NK-92 treated with Interleukin-12 subunit alpha and Interleukin-12 subunit beta, amount 100 ng/mL, for 24 hours (cell line): Measurements from ENCODE around the gene PRKCE.
"Not testable (repeated sequence)": the region's sequence is repeated elsewhere in the genome, so short reads cannot be mapped to it uniquely, and the experiment has no call there.

ENCODE experiments used
- DNase-seq: peaks from one replicate; lab custom pipeline; 2025; lab: John Stamatoyannopoulos, UW

PRKCE gene

DNA sequence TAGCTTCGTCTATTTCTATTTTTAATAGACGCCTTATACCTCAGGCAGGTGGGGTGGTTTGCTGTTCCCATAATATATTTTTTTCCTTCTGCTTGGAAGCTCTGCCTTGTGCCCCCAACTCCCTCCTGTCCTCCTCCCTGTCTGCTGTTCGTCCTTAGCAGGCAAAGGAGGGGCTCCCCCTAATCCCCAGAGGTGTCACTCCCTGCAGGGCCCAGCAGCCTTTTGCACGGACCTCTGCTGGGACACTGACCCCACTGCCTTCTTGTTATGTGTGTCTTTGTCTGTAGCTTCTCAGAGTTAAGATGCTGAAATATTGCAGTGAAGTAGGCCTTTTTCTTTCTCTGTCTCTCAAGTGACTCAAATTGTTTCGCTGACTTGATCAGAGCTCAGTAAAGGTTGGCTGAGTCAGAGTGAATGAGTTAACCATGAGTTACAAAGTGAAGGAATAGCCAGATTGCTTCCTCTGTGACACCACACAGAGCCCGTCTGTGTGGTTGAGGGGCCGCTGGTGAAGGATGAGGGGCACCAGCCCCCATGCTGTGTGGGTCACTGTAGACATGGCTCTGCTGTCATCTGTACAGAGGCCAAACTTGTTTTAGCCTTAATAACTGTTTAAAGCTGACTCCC, 47.7 kb downstream of the PRKCE start:
- DNase-seq = no peak

DNA sequence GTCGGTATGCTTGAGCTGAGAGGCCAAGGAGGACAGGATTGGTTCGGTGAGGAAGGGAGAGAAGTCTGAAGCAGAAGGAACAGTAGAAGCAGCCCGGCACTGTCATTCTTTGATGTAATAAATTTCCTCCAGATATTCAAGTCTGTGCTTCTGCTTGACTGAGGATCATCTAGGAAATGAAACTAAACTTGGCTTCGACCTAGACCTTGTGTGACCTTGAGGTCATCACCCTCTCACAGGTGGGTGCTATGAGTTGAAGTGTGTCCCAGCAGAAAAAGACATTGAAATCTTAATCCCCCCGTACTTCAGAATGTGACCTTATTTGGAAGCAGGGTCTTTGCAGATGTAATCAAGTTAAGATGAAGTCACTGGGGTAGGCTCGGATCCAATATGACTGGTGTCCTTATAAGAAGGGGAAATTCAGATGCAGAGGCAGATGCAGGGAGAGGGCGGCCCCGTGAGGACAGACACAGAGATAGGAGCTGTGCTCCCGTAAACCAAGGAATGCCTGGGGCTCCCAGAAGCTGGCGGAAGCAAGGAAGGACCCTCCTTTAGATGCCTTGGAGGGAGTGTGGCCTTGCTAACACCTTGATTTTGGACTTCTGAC, 49.0 kb downstream of the PRKCE start:
- no peak for DNase-seq

DNA sequence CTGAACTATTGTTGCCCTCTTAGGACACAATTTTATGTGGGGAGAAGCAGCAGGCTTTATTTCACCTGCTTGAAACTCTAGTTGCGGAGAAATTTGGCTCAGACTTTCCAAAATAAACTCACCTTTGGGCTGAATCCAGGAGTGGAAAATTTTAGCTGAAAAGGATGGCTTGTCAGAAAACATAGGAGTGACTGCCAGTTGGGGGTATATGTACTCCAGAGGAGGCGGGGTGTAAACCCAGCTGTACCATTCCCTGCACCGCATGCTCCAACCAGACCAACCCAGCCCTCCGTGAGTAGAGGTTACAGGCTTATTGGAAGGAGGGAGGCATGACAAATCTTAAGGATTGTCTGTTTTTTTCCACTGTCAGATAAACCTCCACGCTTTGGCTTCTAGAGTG, 53.8 kb downstream of the PRKCE start:
- no peak for DNase-seq

DNA sequence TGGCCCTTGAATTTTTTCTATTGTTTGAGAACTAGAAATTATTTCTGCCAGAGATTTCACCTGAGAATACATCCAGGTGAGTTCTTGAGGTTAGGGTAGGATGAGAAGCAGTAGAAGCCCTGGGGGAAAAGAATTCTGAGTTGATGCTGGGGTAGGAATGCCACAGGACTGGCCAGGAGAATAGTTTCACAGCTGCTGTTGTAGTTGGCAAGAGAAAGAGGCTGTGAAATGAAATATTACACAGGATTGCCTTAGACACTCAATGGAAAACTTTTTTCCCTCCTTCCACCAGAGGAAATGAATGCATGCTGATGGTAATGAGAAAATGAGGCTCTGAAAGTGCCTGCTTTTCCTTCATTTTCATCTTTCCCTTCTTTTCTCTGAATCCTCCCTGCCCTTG, 54.6 kb downstream of the PRKCE start:
- no peak for DNase-seq

DNA sequence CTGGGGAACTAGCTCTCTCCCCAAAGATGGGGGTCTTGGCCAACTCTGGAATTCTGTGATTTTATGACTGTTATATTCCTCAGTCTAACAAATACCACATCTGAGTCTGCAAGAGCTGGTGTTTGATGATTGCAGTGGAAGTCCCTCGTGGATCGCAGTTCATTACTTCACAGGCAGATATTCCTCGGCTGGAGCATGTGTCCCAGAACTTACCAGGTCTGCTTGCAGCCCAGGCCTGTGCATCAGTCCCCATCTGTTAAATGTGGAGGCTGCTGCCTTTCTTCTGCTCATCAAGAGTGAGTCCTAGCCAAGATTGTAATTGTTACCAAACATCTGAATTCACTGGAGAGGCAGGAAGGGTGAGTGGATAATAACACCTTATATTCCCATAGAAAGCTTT, 55.5 kb downstream of the PRKCE start:
- no peak for DNase-seq

DNA sequence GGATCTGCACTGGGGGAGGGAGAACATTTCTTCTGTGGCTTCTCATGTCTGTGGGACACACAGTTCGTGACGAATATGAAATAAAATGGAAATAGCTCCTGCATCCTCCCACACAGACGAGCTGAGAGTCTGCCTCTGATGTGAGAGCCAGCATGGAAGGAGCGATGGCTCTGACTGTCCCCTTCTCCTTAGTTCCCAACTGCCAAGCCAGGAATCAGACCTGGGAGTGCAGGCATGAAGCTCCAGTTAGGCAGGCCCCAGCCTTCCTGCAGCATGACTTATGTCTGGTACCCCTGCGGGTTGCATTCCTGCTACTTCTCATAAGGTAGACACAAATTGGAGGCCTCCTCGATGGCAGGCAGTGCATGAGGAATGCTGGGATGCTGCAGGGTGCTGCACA, 56.2 kb downstream of the PRKCE start:
- no peak for DNase-seq

DNA sequence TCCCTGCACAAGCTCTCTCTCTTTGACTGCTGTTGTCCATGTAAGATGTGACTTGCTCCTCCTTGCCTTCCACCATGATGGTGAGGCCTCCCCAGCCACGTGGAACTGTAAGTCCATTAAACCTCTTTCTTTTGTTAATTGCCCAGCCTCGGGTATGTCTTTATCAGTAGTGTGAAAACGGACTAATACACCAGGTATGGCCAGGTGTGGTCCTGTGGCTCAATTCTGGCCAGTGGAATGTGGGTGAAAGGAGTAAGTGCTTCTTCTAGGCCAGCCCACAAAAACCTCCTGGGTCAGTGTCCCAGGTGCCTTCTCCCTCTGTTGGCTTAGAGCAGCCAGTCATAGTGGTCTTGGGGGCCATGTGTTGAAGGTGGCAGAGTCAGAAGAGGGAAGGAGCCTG, 57.0 kb downstream of the PRKCE start:
- no peak for DNase-seq

DNA sequence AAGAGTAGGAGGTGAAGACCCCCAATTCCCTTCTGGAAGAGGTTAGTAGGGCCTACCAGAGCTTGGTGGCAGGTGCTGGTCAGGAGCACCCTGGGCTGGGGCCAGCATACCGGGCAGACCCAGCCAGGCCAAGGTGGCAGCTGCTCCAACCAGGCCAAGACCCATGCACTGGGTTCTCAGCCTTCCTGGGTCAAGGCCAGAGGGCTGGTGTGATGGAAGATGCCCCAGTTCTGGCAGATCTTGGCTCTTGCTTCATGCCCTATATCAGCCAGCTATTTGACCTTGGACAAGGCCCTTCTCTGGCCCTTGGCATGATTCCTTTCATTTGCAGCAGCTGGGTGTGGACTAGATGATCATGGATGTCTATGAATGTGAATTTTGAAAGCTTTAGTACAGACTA, 57.7 kb downstream of the PRKCE start:
- DNase-seq = no peak

DNA sequence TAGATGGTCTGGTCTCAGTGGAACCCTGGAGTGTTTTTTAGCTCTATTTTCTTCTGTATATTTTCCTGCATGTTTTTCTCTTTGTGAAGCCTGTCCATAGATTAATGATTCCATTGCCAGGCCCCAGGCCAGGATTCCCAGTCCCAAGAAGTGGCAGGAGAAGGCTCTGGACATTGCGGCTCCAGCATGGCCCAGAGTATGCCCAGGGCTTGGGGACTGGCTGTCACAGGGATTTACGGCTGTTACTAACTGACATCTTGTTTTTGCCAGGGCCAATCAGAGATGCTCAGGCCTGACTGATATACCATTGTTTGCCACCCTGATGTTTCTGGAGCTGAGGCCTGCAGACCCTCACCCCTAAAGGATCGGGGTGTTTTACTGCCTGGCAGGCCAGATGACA, 59.0 kb downstream of the PRKCE start:
- no peak for DNase-seq

DNA sequence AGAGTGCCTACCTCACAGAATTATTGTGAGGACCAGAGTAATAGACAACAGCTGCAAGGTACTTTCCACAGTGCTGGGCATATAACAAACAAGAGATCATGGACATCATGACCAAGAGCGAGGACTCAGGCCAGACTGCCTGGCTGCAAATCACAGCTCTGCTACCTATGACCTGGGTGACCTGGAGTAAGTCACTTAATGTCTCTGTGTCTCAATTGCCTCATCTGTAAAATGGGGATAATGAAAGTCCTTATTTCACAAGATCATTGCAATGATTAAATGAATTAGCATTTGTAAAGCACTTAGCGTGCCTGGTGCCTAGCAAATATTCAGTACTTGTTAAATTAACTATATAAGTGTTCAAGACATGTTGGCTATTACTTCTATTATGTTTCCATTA, 59.7 kb downstream of the PRKCE start:
- DNase-seq = no peak

DNA sequence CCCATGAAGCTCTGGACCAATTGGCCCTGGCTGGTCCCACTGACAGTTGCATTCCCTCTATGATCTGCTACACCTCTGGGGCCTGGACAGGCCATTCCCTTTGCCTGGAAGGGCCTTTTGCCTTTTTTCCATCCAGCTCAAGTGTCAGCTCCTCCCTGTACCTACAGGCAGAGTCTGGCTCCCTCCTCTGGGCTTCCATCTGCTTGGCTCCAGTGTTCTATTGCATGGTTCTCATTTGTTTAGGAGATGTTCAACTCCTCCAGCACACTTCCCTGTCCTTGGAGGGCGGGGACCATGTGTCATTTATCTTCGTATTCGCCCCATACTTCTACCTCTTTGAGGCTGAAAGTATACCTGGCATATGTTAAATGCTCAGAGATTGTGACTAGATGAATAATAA, 61.1 kb downstream of the PRKCE start:
- no peak for DNase-seq

DNA sequence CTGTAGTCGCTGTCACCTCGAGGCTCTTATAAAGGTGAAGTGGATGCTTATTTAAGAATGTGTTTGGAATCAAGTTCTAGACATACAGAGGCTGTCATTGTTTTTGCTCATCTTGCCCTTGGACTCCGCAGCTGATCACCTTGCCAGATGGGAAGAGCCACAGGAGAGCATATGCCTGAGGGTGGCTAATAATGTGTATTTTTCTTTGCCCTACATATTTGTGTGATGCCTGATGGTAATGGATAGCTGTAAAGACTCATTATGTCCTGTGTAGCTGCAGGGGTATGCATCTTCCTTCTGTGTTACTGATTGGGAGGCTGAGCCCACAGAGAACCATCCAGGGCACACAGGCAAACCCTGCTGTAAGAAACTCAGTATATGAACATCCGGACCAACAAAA, 61.7 kb downstream of the PRKCE start:
- no peak for DNase-seq

DNA sequence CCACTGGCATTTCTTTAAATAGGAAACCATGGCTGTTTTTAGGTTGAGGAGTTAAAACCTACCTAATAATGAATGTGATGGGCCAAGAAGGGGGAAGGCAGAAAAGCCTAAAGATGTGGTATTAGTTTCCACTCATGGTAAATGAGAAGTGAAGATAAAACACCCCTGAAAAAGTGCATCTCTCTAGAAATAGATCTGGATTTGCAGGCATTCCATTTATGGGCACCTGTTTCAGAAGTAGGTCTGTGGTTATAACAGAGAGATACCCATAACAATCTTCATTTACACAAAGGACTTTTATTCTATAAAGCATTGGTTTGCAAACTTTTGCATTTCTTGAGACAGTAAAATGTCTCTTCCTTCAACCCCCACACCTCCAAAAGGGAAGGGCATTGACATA, 62.1 kb downstream of the PRKCE start:
- no peak for DNase-seq

DNA sequence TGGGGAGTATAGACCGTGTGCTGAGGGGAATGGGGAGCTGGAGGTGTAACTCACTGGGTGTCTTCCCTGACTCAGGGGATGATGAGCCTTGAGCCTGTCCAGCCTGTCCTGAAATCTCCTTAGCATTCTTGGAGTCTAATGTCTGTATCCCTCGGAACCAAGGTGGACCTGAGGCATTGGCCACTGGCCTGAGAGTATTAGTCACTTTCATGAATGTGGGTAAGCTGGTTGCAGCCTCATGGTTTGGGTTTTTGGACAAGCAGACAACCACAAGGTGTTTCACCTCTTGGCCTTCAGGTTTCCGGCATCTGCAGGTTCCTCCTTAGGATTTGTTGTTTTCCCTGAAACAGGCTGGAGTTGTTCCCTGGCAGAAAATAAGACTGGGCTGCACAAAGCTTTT, 63.2 kb downstream of the PRKCE start:
- DNase-seq = no peak

DNA sequence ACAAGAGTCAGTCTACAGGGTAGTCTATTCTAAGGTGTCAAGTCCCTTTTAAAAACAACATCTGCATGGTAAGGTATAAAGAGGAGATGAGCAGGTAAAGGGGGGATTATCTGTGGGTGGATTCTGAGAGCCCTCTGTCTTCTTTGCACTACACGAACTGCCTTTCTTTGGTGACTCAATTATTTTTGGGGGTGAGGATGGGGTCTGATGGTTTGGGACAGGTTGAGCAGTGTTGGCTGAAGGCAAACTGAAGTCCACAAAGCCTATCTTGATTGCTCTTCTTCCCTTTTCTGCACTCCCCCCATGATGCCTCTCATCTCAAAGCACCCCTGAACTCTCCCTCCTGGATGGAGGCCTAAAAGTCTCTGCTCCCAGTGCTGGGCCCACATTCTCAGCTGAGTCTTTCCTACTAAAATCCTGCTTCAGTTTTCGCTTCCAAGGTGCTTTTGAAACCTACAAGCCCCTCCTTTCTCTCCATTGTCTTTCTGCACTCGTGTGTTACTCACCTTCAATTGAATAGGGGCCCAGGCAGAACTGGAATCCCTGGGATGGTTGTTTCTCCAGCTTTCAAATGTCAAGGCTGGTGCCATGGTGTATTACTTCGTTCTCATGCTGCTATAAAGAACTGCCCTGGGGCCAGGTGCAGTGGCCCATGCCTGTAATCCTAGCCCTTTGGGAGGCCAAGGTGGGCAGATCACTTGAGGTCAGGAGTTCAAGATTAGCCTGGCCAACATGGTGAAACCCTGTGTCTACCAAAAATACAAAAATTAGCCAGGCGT, 64.3 kb downstream of the PRKCE start:
- no peak for DNase-seq

DNA sequence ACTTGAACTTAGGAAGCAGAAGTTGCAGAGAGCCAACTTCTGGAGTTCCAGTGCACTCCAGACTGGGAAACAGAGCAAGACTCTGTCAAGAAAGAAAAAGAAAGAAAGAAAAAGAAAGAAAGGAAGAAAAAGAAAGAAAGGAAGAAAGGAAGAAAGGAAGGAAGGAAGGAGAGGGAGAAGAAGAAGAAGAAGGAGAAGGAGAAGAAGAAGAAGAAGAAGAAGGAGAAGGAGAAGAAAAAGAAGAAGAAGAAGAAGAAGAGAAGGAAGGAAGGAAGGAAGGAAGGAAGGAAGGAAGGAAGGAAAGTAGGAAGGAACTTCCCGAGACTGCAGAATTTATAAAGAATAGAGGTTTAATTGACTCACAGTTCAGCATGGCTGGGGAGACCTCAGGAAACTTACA, 65.0 kb downstream of the PRKCE start:
- DNase-seq = not testable (repeated sequence)

DNA sequence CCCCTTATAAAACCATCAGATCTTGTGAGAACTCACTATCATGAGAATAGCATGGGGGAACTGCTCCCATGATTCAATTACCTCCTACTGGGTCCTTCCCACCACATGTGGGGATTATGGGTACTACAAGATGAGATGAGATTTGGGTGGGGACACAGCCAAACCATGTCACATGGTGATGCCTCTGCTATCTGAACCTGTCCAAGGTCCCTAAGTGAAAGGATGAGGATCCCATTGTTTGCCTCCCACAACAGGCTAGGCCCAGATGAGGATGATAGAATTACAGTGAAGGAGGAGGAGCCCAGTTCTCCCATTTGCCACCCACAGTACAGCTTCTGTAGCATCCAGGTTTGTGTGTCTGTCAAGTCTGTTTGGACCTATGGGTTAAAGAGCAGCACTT, 65.4 kb downstream of the PRKCE start:
- no peak for DNase-seq

DNA sequence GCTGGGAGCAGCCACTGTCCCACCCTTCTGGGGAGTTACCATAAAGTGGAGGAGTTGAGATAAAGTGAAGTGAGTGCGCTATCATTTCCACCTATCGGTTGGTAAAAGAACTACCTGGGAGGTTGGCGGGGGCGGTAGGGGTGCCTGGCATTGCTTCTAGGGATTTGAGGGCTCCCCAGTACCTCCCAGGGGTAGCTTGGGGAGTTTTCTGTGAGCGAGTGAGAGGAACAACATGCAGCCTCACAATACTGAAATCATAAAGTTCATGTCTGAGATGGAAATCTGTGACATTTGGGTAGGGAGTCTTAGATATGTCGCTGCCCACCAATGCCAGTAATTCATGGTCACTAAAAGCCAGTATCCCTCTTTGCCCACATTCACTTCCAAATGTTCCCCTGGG, 68.7 kb downstream of the PRKCE start:
- DNase-seq = no peak

DNA sequence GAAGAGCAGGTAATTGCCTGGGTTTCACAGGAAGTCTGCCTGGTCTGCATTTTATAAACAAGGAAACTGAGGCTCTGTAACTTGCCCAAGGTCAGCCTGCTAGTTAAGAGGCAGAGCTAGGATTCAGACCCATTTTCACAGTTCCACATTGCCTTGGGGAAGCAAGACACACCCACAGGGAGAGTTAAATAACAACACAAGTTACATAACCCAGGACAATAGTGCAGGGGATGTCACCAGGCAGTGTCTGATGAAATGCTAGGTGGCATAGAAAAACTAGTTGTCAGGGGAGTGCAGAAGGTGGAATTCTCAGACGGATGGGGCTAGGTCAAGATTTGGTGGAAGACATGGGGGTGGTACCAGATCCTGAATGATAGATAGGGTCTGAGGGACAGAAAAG, 69.7 kb downstream of the PRKCE start:
- no peak for DNase-seq

DNA sequence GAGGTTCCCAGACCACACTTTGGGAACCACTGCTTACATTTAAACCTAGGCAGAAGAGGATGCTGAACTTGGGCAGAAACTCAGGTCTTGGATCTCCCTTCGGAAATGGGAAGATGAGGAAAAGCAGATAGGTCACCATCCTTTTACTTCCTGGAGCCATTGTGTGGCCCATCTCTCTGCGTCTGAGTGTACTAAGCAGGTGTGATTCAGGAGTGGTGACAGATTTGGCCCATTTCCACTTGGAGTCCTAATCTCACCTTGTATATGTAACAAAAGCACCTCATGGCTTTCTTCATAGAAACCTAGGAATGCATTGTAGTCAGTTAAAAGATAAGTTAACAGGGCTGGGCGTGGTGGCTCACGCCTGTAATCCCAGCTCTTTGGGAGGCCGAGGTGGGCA, 71.0 kb downstream of the PRKCE start:
- DNase-seq = no peak

DNA sequence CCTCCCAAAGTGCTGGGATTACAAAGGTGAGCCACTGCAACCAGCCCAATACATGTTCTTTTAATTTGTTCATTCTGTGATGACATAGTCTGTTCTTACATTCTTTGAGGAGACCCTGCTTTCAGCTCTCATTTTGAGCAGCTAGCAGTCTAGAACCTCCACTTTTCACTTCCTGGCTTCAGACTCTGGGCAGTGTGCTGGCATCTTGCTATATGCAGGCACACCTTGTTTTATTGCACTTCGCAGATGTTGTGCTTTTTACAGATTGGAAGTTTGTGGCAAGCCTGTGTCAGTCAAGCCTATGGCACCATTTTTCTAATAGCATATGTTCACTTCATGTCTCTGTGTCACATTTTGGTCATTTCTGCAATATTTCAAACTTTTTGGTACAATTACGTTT, 72.4 kb downstream of the PRKCE start:
- no peak for DNase-seq

DNA sequence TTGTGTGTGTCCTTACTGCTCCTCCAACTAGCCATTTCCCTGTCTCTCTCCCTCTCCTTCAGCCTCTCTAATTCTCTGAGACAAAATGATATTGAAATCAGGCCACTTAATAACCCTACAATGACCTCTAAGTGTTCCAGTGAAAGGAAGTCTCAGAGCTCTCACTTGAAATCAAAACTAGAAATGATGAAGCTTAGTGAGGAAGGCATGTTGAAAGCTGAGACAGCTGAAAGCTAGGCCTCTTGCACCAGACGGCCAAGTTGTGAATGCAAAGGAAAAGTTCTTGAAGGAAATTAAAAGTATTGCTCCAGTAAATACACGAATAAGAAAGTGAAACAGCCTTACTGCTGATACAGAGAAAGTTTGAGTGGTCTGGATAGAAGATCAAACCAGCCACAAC, 72.9 kb downstream of the PRKCE start:
- DNase-seq = no peak

DNA sequence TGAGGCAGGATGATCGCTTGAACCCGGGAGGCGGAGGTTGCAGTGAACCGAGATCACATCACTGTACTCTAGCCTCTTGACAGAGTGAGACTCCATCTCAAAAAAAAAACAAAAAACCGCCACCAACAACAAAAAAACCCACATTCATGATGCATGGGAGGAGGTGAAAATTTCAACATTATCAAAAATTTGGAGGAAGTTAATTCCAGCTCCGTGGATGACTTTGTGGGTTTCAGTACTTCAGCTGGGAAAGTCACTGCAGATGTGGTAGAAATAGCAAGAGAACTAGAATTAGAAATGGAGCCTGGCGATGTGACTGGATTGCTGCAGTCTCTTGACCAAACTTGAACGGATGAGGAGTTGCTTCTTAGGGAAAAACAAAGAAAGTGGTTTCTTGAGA, 74.3 kb downstream of the PRKCE start:
- no peak for DNase-seq

DNA sequence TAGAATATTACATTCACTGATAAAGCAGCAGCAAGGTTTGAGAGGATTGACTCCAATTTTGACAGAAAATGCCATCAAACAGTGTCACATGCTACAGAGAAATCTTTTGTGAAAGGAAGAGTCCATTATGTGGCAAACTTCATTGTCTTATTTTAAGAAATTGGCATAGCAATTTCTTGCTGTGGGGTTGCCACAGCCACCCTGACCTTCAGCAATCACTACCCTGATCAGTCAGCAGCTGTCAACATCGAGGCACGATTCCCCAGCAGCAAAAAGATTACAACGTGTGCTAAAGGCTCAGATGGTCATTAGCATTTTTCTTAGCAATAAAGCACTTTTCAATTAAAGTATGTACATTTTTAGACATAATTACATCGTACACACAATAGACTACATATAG, 74.7 kb downstream of the PRKCE start:
- no peak for DNase-seq
